Mononuclear cell (primary cell): Measurements from ENCODE around the gene BPIFB3. TPM values are rescaled to one million over a fixed set of nuclear protein-coding genes. Genes with fewer than 3 reads are reported as not detected.
"Not testable (repeated sequence)": the region's sequence is repeated elsewhere in the genome, so short reads cannot be mapped to it uniquely, and the experiment has no call there.

Experiments
- H3K27me3 ChIP-seq: 2 replicates; pipeline ENCODE4 v1.6.0; 2011; ENCODE audit warnings: low read length, control low read depth; ENCODE audit not compliant: insufficient read depth
- H3K4me1 ChIP-seq: 2 replicates; pipeline ENCODE4 v1.5.1; 2011; ENCODE audit warnings: mild to moderate bottlenecking, low read length, control low read depth; ENCODE audit not compliant: insufficient read depth
- H3K4me3 ChIP-seq: 2 replicates; pipeline ENCODE4 v1.5.1; 2011; ENCODE audit warnings: mild to moderate bottlenecking, low read length, moderate library complexity
- H3K9me3 ChIP-seq: 2 replicates; pipeline ENCODE4 v1.5.1; 2011; ENCODE audit warnings: low read depth, mild to moderate bottlenecking, control low read depth, low read length
- total RNA-seq: library from RNA; depleted of rRNA; stranded (reverse); fragments of >200 nt; gene quantifications from one replicate; pipeline ENCODE4 v1.2.3, GENCODE V29; 2012

Gene BPIFB3
- total RNA-seq, 1 donor: not detected

- Histone ChIP-seq H3K9me3 (no peaks in the 10 kb centered on the region), H3K27me3 (no peaks in the 10 kb centered on the region), H3K4me1 (no peaks in the 10 kb centered on the region), H3K4me3 (no peak overlapping the region)
Observed at GRCh38 chr20:33033381-33033780, 20.3 kb upstream of the BPIFB3 start.

GRCh38 chr20:33034115-33034514 lies 19.6 kb upstream of the BPIFB3 start:
- Histone ChIP-seq H3K27me3 (no peaks in the 10 kb centered on the region), H3K4me1 (no peaks in the 10 kb centered on the region), H3K4me3 (no peak overlapping the region), H3K9me3 (no peaks in the 10 kb centered on the region)

- no peaks in the 10 kb centered on the region for H3K4me1 ChIP-seq
- H3K4me3 ChIP-seq: no peak overlapping the region
- no peaks in the 10 kb centered on the region for H3K27me3 ChIP-seq
- no peaks in the 10 kb centered on the region for H3K9me3 ChIP-seq
Observed at GRCh38 chr20:33034901-33035492, 18.7 kb upstream of the BPIFB3 start.

GRCh38 chr20:33037456-33037855 lies 16.2 kb upstream of the BPIFB3 start:
- Histone ChIP-seq H3K4me3 (no peak overlapping the region), H3K4me1 (no peaks in the 10 kb centered on the region), H3K27me3 (no peaks in the 10 kb centered on the region), H3K9me3 (no peaks in the 10 kb centered on the region)

- H3K4me3 ChIP-seq: no peak overlapping the region
- H3K27me3 ChIP-seq: no peaks in the 10 kb centered on the region
- H3K4me1 ChIP-seq: no peaks in the 10 kb centered on the region
- H3K9me3 ChIP-seq: no peaks in the 10 kb centered on the region
Observed at GRCh38 chr20:33038243-33038642, 15.5 kb upstream of the BPIFB3 start.

GRCh38 chr20:33042430-33042829 lies 11.3 kb upstream of the BPIFB3 start:
- no peak overlapping the region for H3K4me3 ChIP-seq
- no peaks in the 10 kb centered on the region for H3K27me3 ChIP-seq
- H3K4me1 ChIP-seq: no peaks in the 10 kb centered on the region
- H3K9me3 ChIP-seq: peaks cover 7% of the 10 kb centered on the region

GRCh38 chr20:33042983-33043730 lies 10.5 kb upstream of the BPIFB3 start:
- H3K4me3 ChIP-seq: no peak overlapping the region
- H3K27me3 ChIP-seq: no peaks in the 10 kb centered on the region
- H3K9me3 ChIP-seq: peaks cover 7% of the 10 kb centered on the region
- no peaks in the 10 kb centered on the region for H3K4me1 ChIP-seq

GRCh38 chr20:33043731-33044181 lies 9.9 kb upstream of the BPIFB3 start:
- no peaks in the 10 kb centered on the region for H3K4me1 ChIP-seq
- H3K4me3 ChIP-seq: no peak overlapping the region
- no peaks in the 10 kb centered on the region for H3K27me3 ChIP-seq
- peaks cover 7% of the 10 kb centered on the region for H3K9me3 ChIP-seq

GRCh38 chr20:33045129-33045721 lies 8.5 kb upstream of the BPIFB3 start:
- not testable (repeated sequence) for H3K27me3 ChIP-seq, H3K4me1 ChIP-seq, H3K9me3 ChIP-seq, H3K4me3 ChIP-seq

GRCh38 chr20:33046412-33046811 lies 7.3 kb upstream of the BPIFB3 start:
- no peaks in the 10 kb centered on the region for H3K27me3 ChIP-seq
- peaks cover 7% of the 10 kb centered on the region for H3K9me3 ChIP-seq
- H3K4me3 ChIP-seq: no peak overlapping the region
- no peaks in the 10 kb centered on the region for H3K4me1 ChIP-seq

- Histone ChIP-seq H3K4me1 (no peaks in the 10 kb centered on the region), H3K4me3 (no peak overlapping the region), H3K27me3 (no peaks in the 10 kb centered on the region), H3K9me3 (no peaks in the 10 kb centered on the region)
Observed at GRCh38 chr20:33051333-33051732, 2.4 kb upstream of the BPIFB3 start.

- Histone ChIP-seq H3K4me3 (no peak overlapping the region), H3K4me1 (no peaks in the 10 kb centered on the region), H3K9me3 (no peaks in the 10 kb centered on the region), H3K27me3 (no peaks in the 10 kb centered on the region)
Observed at GRCh38 chr20:33054381-33054780, 678 bp downstream of the BPIFB3 start.

GRCh38 chr20:33054791-33055190 lies 1.1 kb downstream of the BPIFB3 start:
- Histone ChIP-seq H3K4me3 (no peak overlapping the region), H3K9me3 (no peaks in the 10 kb centered on the region), H3K27me3 (no peaks in the 10 kb centered on the region), H3K4me1 (no peaks in the 10 kb centered on the region)

GRCh38 chr20:33059136-33059535 lies 5.4 kb downstream of the BPIFB3 start:
- H3K27me3 ChIP-seq: no peaks in the 10 kb centered on the region
- H3K4me1 ChIP-seq: no peaks in the 10 kb centered on the region
- no peak overlapping the region for H3K4me3 ChIP-seq
- H3K9me3 ChIP-seq: no peaks in the 10 kb centered on the region

GRCh38 chr20:33059741-33060390 lies 6.2 kb downstream of the BPIFB3 start:
- H3K4me1 ChIP-seq: no peaks in the 10 kb centered on the region
- H3K9me3 ChIP-seq: no peaks in the 10 kb centered on the region
- no peak overlapping the region for H3K4me3 ChIP-seq
- H3K27me3 ChIP-seq: no peaks in the 10 kb centered on the region
